GM23338 (cell line): ENCODE data around the gene ZXDC. TPM values are rescaled to one million over a fixed set of nuclear protein-coding genes. Genes with fewer than 3 reads are reported as not detected.
A peak's percentile ranks its signal among the peaks of the same experiment; 100 is the strongest.

Experiments
- ATAC-seq: fragments of 200-7000 bp; cut with Tn5 transposase; 3 replicates; pipeline ENCODE4 v1.9.1; 2020
- DNase-seq: peaks from one replicate; pipeline ENCODE4 v3.0.0-alpha.2; 2015; ENCODE audit warnings: low spot score
- H2AFZ ChIP-seq: fragments of 200-600 bp; sonication (generic); 2 replicates; pipeline ENCODE4 v1.8.0; 2016; ENCODE audit warnings: antibody characterized with exemption, mild to moderate bottlenecking, moderate library complexity
- H3F3A ChIP-seq: fragments of 200-600 bp; sonication (generic); replicated peaks from 2 replicates; pipeline ENCODE4 v1.8.0; 2017; ENCODE audit warnings: antibody characterized with exemption, mixed run types, low read depth
- H3K27ac ChIP-seq: fragments of 200-600 bp; sonication (generic); 2 replicates; pipeline ENCODE4 v1.6.1; 2016; ENCODE audit warnings: low read depth
- H3K27me3 ChIP-seq: fragments of 200-600 bp; sonication (generic); 2 replicates; pipeline ENCODE4 v1.8.0; 2016; ENCODE audit warnings: mild to moderate bottlenecking, mixed run types, moderate library complexity; ENCODE audit not compliant: insufficient read depth
- H3K36me3 ChIP-seq: fragments of 200-600 bp; sonication (generic); 2 replicates; pipeline ENCODE4 v1.8.0; 2016; ENCODE audit warnings: mild to moderate bottlenecking; ENCODE audit not compliant: insufficient read depth
- H3K4me1 ChIP-seq: fragments of 200-600 bp; sonication (generic); 2 replicates; pipeline ENCODE4 v1.8.0; 2016; ENCODE audit warnings: mild to moderate bottlenecking, moderate library complexity; ENCODE audit not compliant: insufficient read depth
- H3K4me2 ChIP-seq: fragments of 200-600 bp; sonication (generic); 2 replicates; pipeline ENCODE4 v1.7.1; 2017; ENCODE audit warnings: mixed run types
- H3K4me3 ChIP-seq: fragments of 200-600 bp; sonication (generic); 2 replicates; pipeline ENCODE4 v1.6.1; 2016; ENCODE audit warnings: mixed run types
- H3K79me2 ChIP-seq: fragments of 200-600 bp; sonication (generic); replicated peaks from 2 replicates; pipeline ENCODE4 v1.8.0; 2017; ENCODE audit warnings: mild to moderate bottlenecking; ENCODE audit not compliant: insufficient read depth
- H3K9me2 ChIP-seq: fragments of 200-600 bp; sonication (generic); 2 replicates; pipeline ENCODE4 v1.8.0; 2017; ENCODE audit not compliant: insufficient read depth
- H4K20me1 ChIP-seq: fragments of 200-600 bp; sonication (generic); replicated peaks from 2 replicates; pipeline ENCODE4 v1.8.0; 2017; ENCODE audit warnings: mild to moderate bottlenecking; ENCODE audit not compliant: insufficient read depth
- H3K27ac Mint-ChIP-seq: 2 replicates; pipeline ENCODE4 v1.8.0; 2020; ENCODE audit warnings: inconsistent platforms, mild to moderate bottlenecking, moderate library complexity, mixed read lengths
- H3K27me3 Mint-ChIP-seq: 3 replicates; pipeline ENCODE4 v1.8.0; 2022; ENCODE audit warnings: low read depth, mild to moderate bottlenecking, moderate library complexity, mixed read lengths, inconsistent platforms; ENCODE audit not compliant: insufficient read depth, poor library complexity
- H3K36me3 Mint-ChIP-seq: 3 replicates; pipeline ENCODE4 v1.8.0; 2021; ENCODE audit warnings: low read depth, mild to moderate bottlenecking, inconsistent platforms, moderate library complexity, mixed read lengths
- H3K4me1 Mint-ChIP-seq: 3 replicates; pipeline ENCODE4 v1.8.0; 2020; ENCODE audit warnings: mild to moderate bottlenecking, inconsistent platforms, mixed read lengths
- H3K4me3 Mint-ChIP-seq: 3 replicates; pipeline ENCODE4 v1.8.0; 2021; ENCODE audit warnings: moderate library complexity, mild to moderate bottlenecking, inconsistent platforms, mixed read lengths
- H3K9me3 Mint-ChIP-seq: 3 replicates; pipeline ENCODE4 v1.8.0; 2020; ENCODE audit warnings: moderate library complexity, mild to moderate bottlenecking, inconsistent platforms, mixed read lengths
- CREB1 ChIP-seq: fragments of 250-450 bp; sonication (Bioruptor Pico); IDR thresholded peaks from 2 replicates; pipeline ENCODE4 v1.5.0; 2020; ENCODE audit warnings: low read depth, mild to moderate bottlenecking, moderate library complexity
- EZH2phosphoT487 ChIP-seq: fragments of 200-600 bp; sonication (generic); IDR thresholded peaks from one replicate; pipeline ENCODE4 v1.8.1; 2018; ENCODE audit warnings: antibody characterized with exemption; ENCODE audit not compliant: unreplicated experiment
- JUNB ChIP-seq: IDR thresholded peaks from one replicate; pipeline ENCODE4 v1.6.1; 2016; ENCODE audit warnings: antibody characterized with exemption; ENCODE audit not compliant: unreplicated experiment
- NANOG ChIP-seq: IDR thresholded peaks from 2 replicates; pipeline ENCODE4 v1.6.1; 2016; ENCODE audit warnings: antibody characterized with exemption, borderline replicate concordance
- POLR2AphosphoS5 ChIP-seq: IDR thresholded peaks from 2 replicates; pipeline ENCODE4 v1.6.1; 2016; ENCODE audit warnings: antibody characterized with exemption, low read depth
- STAT1 ChIP-seq: IDR thresholded peaks from one replicate; pipeline ENCODE4 v1.6.1; 2016; ENCODE audit warnings: antibody characterized with exemption; ENCODE audit not compliant: unreplicated experiment
- ZNF114 ChIP-seq: fragments of 250-450 bp; sonication (Bioruptor Pico); IDR thresholded peaks from 2 replicates; pipeline ENCODE4 v1.5.0; 2020; ENCODE audit warnings: mild to moderate bottlenecking, moderate library complexity
- ZNF331 ChIP-seq: fragments of 250-450 bp; sonication (Bioruptor Pico); IDR thresholded peaks from 2 replicates; pipeline ENCODE4 v1.5.0; 2020; ENCODE audit warnings: low read depth, mild to moderate bottlenecking, moderate library complexity
- ZNF462 ChIP-seq: fragments of 250-450 bp; sonication (Bioruptor Pico); IDR thresholded peaks from 2 replicates; pipeline ENCODE4 v1.5.0; 2020; ENCODE audit warnings: mild to moderate bottlenecking, moderate library complexity
- polyA plus RNA-seq: library from polyadenylated mRNA; unstranded; fragments of >200 nt; fragmentation: Nextera tagmentation; extraction: Ambion mirVana; gene quantifications from 2 replicates; pipeline ENCODE4 v1.2.1, GENCODE V29; 2016
- total RNA-seq: library from RNA; depleted of rRNA; stranded (reverse); fragments of >200 nt; shearing (Covaris generic); gene quantifications from 2 replicates; pipeline ENCODE4 v1.2.3, GENCODE V29; 2014
- TF ChIP-seq, protein P1 (sequence below): IDR thresholded peaks from 2 replicates; pipeline ENCODE4 v1.6.1; 2016; ENCODE audit warnings: antibody characterized with exemption

The ZXDC gene
- total and polyA plus RNA-seq, 2 experiments from 2014 or later = 5.7 to 45.1 TPM

GRCh38 chr3:126501736-126502135, 26.0 kb upstream of the ZXDC start (continued):
- TF ChIP-seq, protein P1, sequence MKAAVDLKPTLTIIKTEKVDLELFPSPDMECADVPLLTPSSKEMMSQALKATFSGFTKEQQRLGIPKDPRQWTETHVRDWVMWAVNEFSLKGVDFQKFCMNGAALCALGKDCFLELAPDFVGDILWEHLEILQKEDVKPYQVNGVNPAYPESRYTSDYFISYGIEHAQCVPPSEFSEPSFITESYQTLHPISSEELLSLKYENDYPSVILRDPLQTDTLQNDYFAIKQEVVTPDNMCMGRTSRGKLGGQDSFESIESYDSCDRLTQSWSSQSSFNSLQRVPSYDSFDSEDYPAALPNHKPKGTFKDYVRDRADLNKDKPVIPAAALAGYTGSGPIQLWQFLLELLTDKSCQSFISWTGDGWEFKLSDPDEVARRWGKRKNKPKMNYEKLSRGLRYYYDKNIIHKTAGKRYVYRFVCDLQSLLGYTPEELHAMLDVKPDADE = no peak
- TF ChIP-seq POLR2AphosphoS5 (no peak), JUNB (no peak), STAT1 (no peak)

DNA sequence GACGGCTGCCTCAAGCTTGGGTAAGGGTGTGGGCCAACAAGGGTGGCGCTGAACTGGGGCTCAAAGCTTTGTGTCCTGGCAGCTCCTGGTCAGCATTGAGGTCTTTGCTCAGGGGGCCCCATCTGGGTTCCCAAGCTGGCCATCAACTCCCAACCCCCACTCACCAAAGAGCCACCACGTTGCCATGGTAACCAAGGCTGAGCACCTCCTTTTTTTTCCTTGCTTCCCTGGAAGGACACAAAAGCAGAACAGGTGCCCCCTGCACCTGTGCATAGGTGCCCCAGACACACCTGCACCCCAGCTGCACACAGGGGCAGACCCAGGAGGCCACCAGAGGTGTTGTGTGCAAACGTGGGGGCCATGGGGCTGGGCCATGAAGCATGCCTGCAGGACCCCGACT, 25.4 kb upstream of the ZXDC start:
- ATAC-seq = no peak
- Histone ChIP-seq H3K27ac (no peak overlapping the region), H3K27me3 (no peaks in the 10 kb centered on the region), H3K9me2 (0 out of 2 replicates have a peak, but pooled peaks cover 4% of the 10 kb centered on the region), H3K4me1 (peaks cover 8% of the 10 kb centered on the region; the same call in 1 of the 2 replicates), H3K36me3 (no peaks in the 10 kb centered on the region), H4K20me1 (no peaks in the 10 kb centered on the region), H2AFZ (no peak overlapping the region), H3K4me2 (no peak overlapping the region), H3K79me2 (no peaks in the 10 kb centered on the region), H3K4me3 (no peak overlapping the region), H3F3A (peaks cover 13% of the 10 kb centered on the region)
- Mint-ChIP-seq H3K9me3 (no peaks in the 10 kb centered on the region), H3K27ac (no peak overlapping the region), H3K4me3 (no peak overlapping the region), H3K36me3 (no peaks in the 10 kb centered on the region), H3K4me1 (peaks cover 17% of the 10 kb centered on the region), H3K27me3 (peaks cover 12% of the 10 kb centered on the region)
- TF ChIP-seq CREB1 = no peak
- TF ChIP-seq NANOG = no peak
- TF ChIP-seq EZH2phosphoT487 = no peak
- no peak for TF ChIP-seq STAT1
- no peak for TF ChIP-seq POLR2AphosphoS5
- no peak for DNase-seq

- Histone ChIP-seq H3K9me2 (0 out of 2 replicates have a peak, but pooled peaks cover 4% of the 10 kb centered on the region), H3K4me3 (no peak overlapping the region), H3K79me2 (no peaks in the 10 kb centered on the region), H4K20me1 (no peaks in the 10 kb centered on the region), H3K27me3 (no peaks in the 10 kb centered on the region), H3K36me3 (no peaks in the 10 kb centered on the region), H3K27ac (no peak overlapping the region), H3K4me2 (no peak overlapping the region), H3F3A (peaks cover 13% of the 10 kb centered on the region), H3K4me1 (peaks cover 8% of the 10 kb centered on the region; the same call in 1 of the 2 replicates), H2AFZ (no peak overlapping the region)
- Mint-ChIP-seq H3K27me3 (peaks cover 12% of the 10 kb centered on the region), H3K9me3 (no peaks in the 10 kb centered on the region), H3K36me3 (no peaks in the 10 kb centered on the region), H3K4me3 (no peak overlapping the region), H3K27ac (no peak overlapping the region), H3K4me1 (peaks cover 17% of the 10 kb centered on the region)
- no peak for DNase-seq
- peak; percentile 10; the same call in 1 of the 3 replicates for ATAC-seq
- TF ChIP-seq STAT1 = no peak
- no peak for TF ChIP-seq ZNF462 (CRISPR knock-in tag)
- TF ChIP-seq ZNF114 (CRISPR knock-in tag) = no peak
- no peak for TF ChIP-seq POLR2AphosphoS5
- TF ChIP-seq ZNF331 (CRISPR knock-in tag) = no peak
- TF ChIP-seq, protein P1 = no peak
These were observed 24.3 kb upstream of the ZXDC start for GRCh38 chr3:126500016-126500415.
